PC-9 (cell line): ENCODE measurements around the gene TMEM156. TPM values are rescaled to one million over a fixed set of nuclear protein-coding genes. Genes with fewer than 3 reads are reported as not detected.

Experiments
- BruUV-seq: library from RNA; stranded (reverse); fragments of 400-500 nt; replicated peaks from 2 replicates; lab custom pipeline; 2021; lab: Mats Ljungman, UMichigan
- CTCF ChIA-PET: fragments of 300-600 bp; sonication (Branson Sonifier 250); formaldehyde crosslinking; loops from one replicate; lab custom pipeline; 2022; ENCODE audit warnings: antibody characterized with exemption; lab: Charles Lee
- POLR2A ChIA-PET: fragments of 300-600 bp; sonication (Branson Sonifier 250); formaldehyde crosslinking; loops from one replicate; lab custom pipeline; 2022; ENCODE audit warnings: antibody characterized with exemption; ENCODE audit not compliant: unreplicated experiment; lab: Charles Lee
- DNase-seq, 2 experiments: peaks; one replicate each; pipeline versions ENCODE4 v3.0.0 to v3.0.0-alpha.2; 2015 to 2022; ENCODE audit warnings: mixed read lengths in 1 of 2
- H2AFZ ChIP-seq: fragments of 200-600 bp; sonication (generic); 2 replicates; pipeline ENCODE4 v1.8.1; 2017; ENCODE audit warnings: antibody characterized with exemption
- H3F3A ChIP-seq: fragments of 200-600 bp; sonication (generic); 2 replicates; pipeline ENCODE4 v1.8.1; 2017; ENCODE audit warnings: antibody characterized with exemption, mild to moderate bottlenecking, low read depth; ENCODE audit not compliant: insufficient read depth
- H3K27ac ChIP-seq: fragments of 200-600 bp; sonication (generic); 2 replicates; pipeline ENCODE4 v1.6.1; 2016; ENCODE audit warnings: mixed run types
- H3K27me3 ChIP-seq: fragments of 200-600 bp; sonication (generic); 2 replicates; pipeline ENCODE4 v1.6.1; 2016; ENCODE audit warnings: low read depth, mixed run types; ENCODE audit not compliant: insufficient read depth
- H3K36me3 ChIP-seq: fragments of 200-600 bp; sonication (generic); 2 replicates; pipeline ENCODE4 v1.6.1; 2016; ENCODE audit warnings: low read depth, mixed run types
- H3K4me1 ChIP-seq: fragments of 200-600 bp; sonication (generic); replicated peaks from 2 replicates; pipeline ENCODE4 v1.6.1; 2016; ENCODE audit warnings: mixed run types; ENCODE audit not compliant: insufficient read depth
- H3K4me2 ChIP-seq: fragments of 200-600 bp; sonication (generic); 2 replicates; pipeline ENCODE4 v1.6.1; 2017; ENCODE audit warnings: mixed run types
- H3K4me3 ChIP-seq: fragments of 200-600 bp; sonication (generic); 2 replicates; pipeline ENCODE4 v1.6.1; 2016; ENCODE audit warnings: mixed run types
- H3K79me2 ChIP-seq: fragments of 200-600 bp; sonication (generic); 2 replicates; pipeline ENCODE4 v1.6.1; 2017; ENCODE audit warnings: low read depth, mixed run types
- H3K9me2 ChIP-seq: fragments of 200-600 bp; sonication (generic); 2 replicates; pipeline ENCODE4 v1.8.1; 2017; ENCODE audit warnings: mild to moderate bottlenecking; ENCODE audit not compliant: insufficient read depth
- H3K9me3 ChIP-seq: fragments of 200-600 bp; sonication (generic); 2 replicates; pipeline ENCODE4 v1.8.1; 2016; ENCODE audit warnings: low read depth; ENCODE audit not compliant: insufficient read depth
- H4K20me1 ChIP-seq: fragments of 200-600 bp; sonication (generic); 2 replicates; pipeline ENCODE4 v1.8.1; 2017; ENCODE audit not compliant: insufficient read depth
- CTCF ChIP-seq: fragments of 200-600 bp; sonication (generic); conservative IDR thresholded peaks from 2 replicates; pipeline ENCODE4 v1.6.1; 2017; ENCODE audit warnings: mixed run types, antibody characterized with exemption, mild to moderate bottlenecking, moderate library complexity
- EZH2 ChIP-seq: fragments of 200-600 bp; sonication (generic); IDR thresholded peaks from 2 replicates; pipeline ENCODE4 v1.8.0; 2017; ENCODE audit warnings: antibody characterized with exemption, low read depth
- intact Hi-C: fragments of 100-400 bp; cut with micrococcal nuclease; formaldehyde crosslinking; loops from one replicate; pipeline ENCODE4 v1.10.0; 2022; ENCODE audit not compliant: unreplicated experiment
- total RNA-seq: library from RNA; stranded (reverse); gene quantifications from 2 replicates; pipeline ENCODE4 v1.2.3, GENCODE V29; 2021

TMEM156 gene
- total RNA-seq, 1 experiment from 2014 or later = 29.3 TPM

- no TSS peak for BruUV-seq
- ChIA-PET POLR2A (no interaction called here), CTCF (no interaction called here)
- DNase-seq = no peak
- no peaks in the 10 kb centered on the region for H3K79me2 ChIP-seq
- H3K27me3 ChIP-seq = no peaks in the 10 kb centered on the region
- no peak overlapping the region for H3K4me2 ChIP-seq
- no peaks in the 10 kb centered on the region for H4K20me1 ChIP-seq
- no peaks in the 10 kb centered on the region for H3K9me2 ChIP-seq
- H3F3A ChIP-seq = no peaks in the 10 kb centered on the region
- H3K4me1 ChIP-seq = no peaks in the 10 kb centered on the region
- H3K27ac ChIP-seq = no peak overlapping the region
- H3K36me3 ChIP-seq = no peaks in the 10 kb centered on the region
- TF ChIP-seq EZH2 (no peak), CTCF (no peak)
- no peak overlapping the region for H3K4me3 ChIP-seq
- no peaks in the 10 kb centered on the region for H3K9me3 ChIP-seq
- H2AFZ ChIP-seq = no peak overlapping the region
- intact Hi-C loops = no loop called here
Observed at GRCh38 chr4:38957893-38958292, 74.3 kb downstream of the TMEM156 start.

GRCh38 chr4:38957261-38957815 is 74.9 kb downstream of the TMEM156 start:
- Histone ChIP-seq H3K9me2 (no peaks in the 10 kb centered on the region), H3K27ac (no peak overlapping the region), H3K79me2 (no peaks in the 10 kb centered on the region), H3K9me3 (no peaks in the 10 kb centered on the region), H3K27me3 (no peaks in the 10 kb centered on the region), H3K4me3 (no peak overlapping the region), H3K4me1 (no peaks in the 10 kb centered on the region), H3F3A (no peaks in the 10 kb centered on the region), H4K20me1 (no peaks in the 10 kb centered on the region), H3K4me2 (no peak overlapping the region), H2AFZ (no peak overlapping the region), H3K36me3 (no peaks in the 10 kb centered on the region)
- TF ChIP-seq EZH2 (no peak), CTCF (no peak)
- no TSS peak for BruUV-seq
- intact Hi-C loops = no loop called here
- ChIA-PET CTCF (no interaction called here), POLR2A (no interaction called here)
- DNase-seq = no peak

GRCh38 chr4:38955957-38956356 is 76.3 kb downstream of the TMEM156 start:
- Histone ChIP-seq H3F3A (no peaks in the 10 kb centered on the region), H3K4me3 (no peak overlapping the region), H3K9me2 (no peaks in the 10 kb centered on the region), H4K20me1 (no peaks in the 10 kb centered on the region), H3K4me1 (no peaks in the 10 kb centered on the region), H3K79me2 (no peaks in the 10 kb centered on the region), H3K9me3 (no peaks in the 10 kb centered on the region), H3K36me3 (no peaks in the 10 kb centered on the region), H2AFZ (no peak overlapping the region), H3K4me2 (no peak overlapping the region), H3K27me3 (no peaks in the 10 kb centered on the region), H3K27ac (no peak overlapping the region)
- no TSS peak for BruUV-seq
- intact Hi-C loops = no loop called here
- ChIA-PET CTCF (no interaction called here), POLR2A (no interaction called here)
- no peak for DNase-seq
- no peak for TF ChIP-seq CTCF
- no peak for TF ChIP-seq EZH2
